GM21825 (cell line): ENCODE results near the gene CAMTA2.
"Not testable (repeated sequence)": the region's sequence is repeated elsewhere in the genome, so short reads cannot be mapped to it uniquely, and the experiment has no call there.

Experiments
- ATAC-seq: cut with Tn5 transposase; IDR thresholded peaks from one replicate; pipeline ENCODE4 v1.9.1; 2021; ENCODE audit warnings: mild to moderate bottlenecking, moderate library complexity; ENCODE audit not compliant: unreplicated experiment

The CAMTA2 gene

DNA sequence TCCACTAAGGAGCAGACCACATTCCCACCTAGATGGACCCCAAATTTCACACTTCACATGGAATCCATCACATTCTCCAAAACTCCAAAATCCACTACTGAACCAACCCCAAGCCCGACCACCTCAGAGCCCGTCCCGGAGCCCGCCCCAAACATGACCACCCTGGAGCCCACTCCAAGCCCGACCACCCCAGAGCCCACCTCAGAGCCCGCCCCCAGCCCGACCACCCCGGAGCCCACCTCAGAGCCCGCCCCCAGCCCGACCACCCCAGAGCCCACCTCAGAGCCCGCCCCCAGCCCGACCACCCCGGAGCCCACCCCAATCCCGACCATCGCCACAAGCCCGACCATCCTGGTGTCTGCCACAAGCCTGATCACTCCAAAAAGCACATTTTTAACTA lies 53.8 kb downstream of the CAMTA2 start:
- ATAC-seq: no peak

DNA sequence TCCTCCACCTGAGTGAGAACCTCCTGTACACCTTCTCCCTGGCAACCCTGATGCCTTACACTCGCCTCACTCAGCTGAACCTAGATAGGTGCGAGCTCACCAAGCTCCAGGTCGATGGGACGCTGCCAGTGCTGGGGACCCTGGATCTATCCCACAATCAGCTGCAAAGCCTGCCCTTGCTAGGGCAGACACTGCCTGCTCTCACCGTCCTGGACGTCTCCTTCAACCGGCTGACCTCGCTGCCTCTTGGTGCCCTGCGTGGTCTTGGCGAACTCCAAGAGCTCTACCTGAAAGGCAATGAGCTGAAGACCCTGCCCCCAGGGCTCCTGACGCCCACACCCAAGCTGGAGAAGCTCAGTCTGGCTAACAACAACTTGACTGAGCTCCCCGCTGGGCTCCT lies 54.7 kb downstream of the CAMTA2 start:
- ATAC-seq: no peak

- no peak for ATAC-seq
Measured at GRCh38 chr17:4931963-4932362, 55.5 kb downstream of the CAMTA2 start, which contains the start of gene GP1BA. GP1BA (plus strand) TSS chr17:4932277; CDS start chr17:4932605, 328 bp downstream.

DNA sequence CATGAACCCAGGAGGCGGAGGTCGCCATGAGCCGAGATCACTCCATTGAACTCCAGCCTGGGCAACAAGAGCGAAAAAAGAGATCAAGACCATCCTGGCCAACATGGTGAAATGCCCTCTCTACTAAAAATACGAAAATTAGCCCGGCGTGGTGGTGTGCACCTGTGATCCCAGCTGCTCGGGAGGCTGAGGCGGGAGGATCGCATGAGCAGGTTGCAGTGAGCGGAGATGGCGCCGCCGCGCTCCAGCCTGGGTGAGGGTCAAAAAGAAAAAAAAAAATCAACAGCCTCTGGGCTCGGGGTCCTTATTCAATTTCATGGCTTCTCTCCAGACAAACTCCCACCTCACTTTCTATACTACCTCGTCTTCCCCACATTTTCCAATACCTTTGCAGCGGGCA lies 58.6 kb downstream of the CAMTA2 start:
- ATAC-seq: no peak

GRCh38 chr17:4926577-4927335 lies 60.7 kb downstream of the CAMTA2 start:
- not testable (repeated sequence) for ATAC-seq

DNA sequence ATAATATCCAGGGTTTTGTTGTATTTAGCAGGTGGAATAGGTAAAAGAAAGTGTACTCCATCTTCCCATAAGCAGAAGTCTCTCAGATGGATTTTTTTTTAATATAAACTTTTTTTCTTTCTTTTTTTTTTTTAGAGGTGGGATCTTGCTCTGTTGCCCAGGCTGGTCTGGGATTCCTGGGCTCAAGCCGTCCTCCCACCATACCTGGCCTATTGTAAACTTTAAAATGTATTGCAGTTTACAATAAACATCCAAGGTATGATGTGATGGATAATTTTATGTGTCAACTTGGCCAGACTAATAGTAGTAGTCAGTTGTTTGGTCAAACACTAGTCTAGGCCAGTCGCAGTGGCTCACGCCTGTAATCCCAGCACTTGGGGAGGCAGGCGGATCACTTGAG lies 66.2 kb downstream of the CAMTA2 start:
- ATAC-seq: no peak

DNA sequence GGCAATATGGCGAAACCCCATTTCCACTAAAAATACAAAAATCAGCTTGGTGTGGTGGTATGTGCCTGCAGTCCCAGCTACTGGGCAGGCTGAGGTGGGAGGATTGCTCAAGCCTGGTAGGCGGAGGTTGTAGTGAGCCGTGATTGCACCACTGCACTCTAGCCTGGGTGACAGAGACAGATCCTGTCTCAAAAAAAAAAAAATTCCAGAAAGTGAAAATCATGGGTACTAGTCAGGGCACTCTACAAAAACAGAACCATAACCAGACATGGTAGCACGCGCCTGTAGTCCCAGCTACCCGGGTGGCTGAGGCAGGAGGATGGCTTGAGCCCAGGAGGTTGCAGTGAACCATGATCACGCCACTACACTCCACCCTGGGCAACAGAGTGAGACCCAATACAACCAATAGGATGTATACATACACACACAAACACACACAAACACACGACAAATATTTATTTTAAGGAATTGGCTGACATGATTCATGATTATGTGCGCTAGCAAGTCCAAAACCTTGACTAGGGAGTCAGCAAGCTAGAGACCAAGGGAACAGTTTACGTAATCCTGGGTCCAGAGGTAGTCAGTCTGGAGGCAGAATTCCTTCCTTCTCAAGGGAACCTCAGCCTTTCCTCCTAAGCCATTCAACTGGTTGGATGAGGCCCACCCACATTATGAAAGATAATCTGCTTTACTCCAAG lies 67.0 kb downstream of the CAMTA2 start:
- no peak for ATAC-seq

DNA sequence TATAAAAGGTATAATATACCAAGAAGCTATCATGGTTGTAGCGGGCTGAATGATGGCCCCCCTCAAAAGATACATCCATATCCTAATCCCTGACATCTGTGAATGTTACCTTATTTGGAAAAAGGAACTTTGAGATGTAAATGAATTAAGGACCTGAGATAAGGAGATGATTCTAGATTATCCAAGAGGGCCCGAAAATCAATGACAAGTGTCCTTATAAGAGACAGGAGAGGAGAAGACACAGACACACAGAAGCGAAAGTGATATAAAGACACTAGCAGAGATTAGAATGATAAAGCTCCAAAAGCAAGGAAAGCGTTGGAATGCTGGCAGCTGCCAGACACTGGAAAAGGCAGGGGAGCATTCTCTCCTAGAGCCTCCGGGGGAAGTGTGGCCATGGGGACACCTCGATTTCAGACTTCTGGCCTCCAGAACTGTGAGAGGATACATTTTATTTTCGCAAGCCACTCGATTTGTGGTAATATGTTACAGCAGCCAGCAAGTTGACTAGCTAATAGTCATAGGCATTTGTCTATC lies 67.9 kb downstream of the CAMTA2 start:
- no peak for ATAC-seq
